CD4-positive, alpha-beta memory T cell (primary cell): ENCODE measurements around the gene BAG3. TPM values are rescaled to one million over a fixed set of nuclear protein-coding genes. Genes with fewer than 3 reads are reported as not detected.
"Not testable (repeated sequence)": the region's sequence is repeated elsewhere in the genome, so short reads cannot be mapped to it uniquely, and the experiment has no call there.

Experiments
- CTCF ChIA-PET: fragments of 350-600 bp; sonication (Branson Sonifier 250); formaldehyde crosslinking; loops from one replicate; lab custom pipeline; 2021; ENCODE audit warnings: inconsistent platforms; ENCODE audit not compliant: partially characterized antibody; lab: Charles Lee
- POLR2A ChIA-PET: fragments of 350-600 bp; sonication (Branson Sonifier 250); formaldehyde crosslinking; loops from one replicate; lab custom pipeline; 2021; ENCODE audit not compliant: partially characterized antibody; lab: Charles Lee
- DNase-seq, 5 donors: peaks; one replicate each; pipeline versions ENCODE4 v3.0.0 to v3.0.0-alpha.2; 2020 to 2022; ENCODE audit warnings: mixed read lengths in 1 of 5
- H3K27ac ChIP-seq: one replicate; pipeline ENCODE4 v1.7.0; 2013; ENCODE audit warnings: low read depth, low read length
- H3K27me3 ChIP-seq: 2 replicates; pipeline ENCODE4 v1.7.0; 2013; ENCODE audit warnings: mild to moderate bottlenecking, low read length, moderate library complexity; ENCODE audit not compliant: insufficient read depth
- H3K36me3 ChIP-seq: 2 replicates; pipeline ENCODE4 v1.7.0; 2013; ENCODE audit warnings: mild to moderate bottlenecking, low read length, moderate library complexity; ENCODE audit not compliant: insufficient read depth
- H3K4me1 ChIP-seq: 2 replicates; pipeline ENCODE4 v1.7.0; 2013; ENCODE audit warnings: mild to moderate bottlenecking, low read length, moderate library complexity; ENCODE audit not compliant: insufficient read depth
- H3K4me3 ChIP-seq, 2 donors: one replicate each; pipeline ENCODE4 v1.7.0; 2013; ENCODE audit warnings: low read length in 2 of 2, mild to moderate bottlenecking in 1 of 2
- H3K9me3 ChIP-seq, 2 donors: one replicate each; pipeline ENCODE4 v1.7.0; 2013; ENCODE audit warnings: low read length in 2 of 2, control low read depth in 1 of 2; ENCODE audit not compliant: control insufficient read depth in 1 of 2
- H3K27ac Mint-ChIP-seq, 7 donors: one replicate each; pipeline ENCODE4 v1.8.0; 2020 to 2021; ENCODE audit warnings: mixed read lengths in 7 of 7, mild to moderate bottlenecking in 6 of 7, inconsistent platforms in 3 of 7, moderate library complexity in 3 of 7
- H3K27me3 Mint-ChIP-seq, 2 donors: one replicate each; pipeline ENCODE4 v1.8.0; 2020 to 2021; ENCODE audit warnings: mixed read lengths in 2 of 2
- H3K36me3 Mint-ChIP-seq, 2 donors: one replicate each; pipeline ENCODE4 v1.8.0; 2020 to 2021; ENCODE audit warnings: mixed read lengths in 2 of 2, inconsistent platforms in 1 of 2, mild to moderate bottlenecking in 1 of 2
- H3K4me1 Mint-ChIP-seq, 4 donors: one replicate each; pipeline ENCODE4 v1.8.0; 2020 to 2021; ENCODE audit warnings: mixed read lengths in 4 of 4, mild to moderate bottlenecking in 1 of 4
- H3K4me3 Mint-ChIP-seq, 8 donors: one replicate each; pipeline ENCODE4 v1.8.0; 2020 to 2021; ENCODE audit warnings: mixed read lengths in 8 of 8, mild to moderate bottlenecking in 7 of 8, moderate library complexity in 6 of 8, inconsistent platforms in 3 of 8
- H3K9me3 Mint-ChIP-seq, 8 donors: one replicate each; pipeline ENCODE4 v1.8.0; 2020 to 2021; ENCODE audit warnings: mixed read lengths in 8 of 8, mild to moderate bottlenecking in 5 of 8, inconsistent platforms in 3 of 8, moderate library complexity in 1 of 8
- intact Hi-C: fragments of 100-400 bp; cut with micrococcal nuclease; formaldehyde crosslinking; loops from one replicate; pipeline ENCODE4 v1.15.1; 2023
- polyA plus RNA-seq, 2 donors: library from polyadenylated mRNA; unstranded; fragments of 300-500 nt; fragmentation: Illumina TruSeq; gene quantifications; one replicate each; pipeline ENCODE4 v1.2.3, GENCODE V29; 2021
- total RNA-seq, 2 experiments: library from RNA; stranded (reverse); gene quantifications; one replicate each; pipeline ENCODE4 v1.2.3, GENCODE V29; 2021

Gene BAG3
- total and polyA plus RNA-seq, 4 experiments from 2014 or later: 8.5 to 27.3 (median 21.2) TPM

DNA sequence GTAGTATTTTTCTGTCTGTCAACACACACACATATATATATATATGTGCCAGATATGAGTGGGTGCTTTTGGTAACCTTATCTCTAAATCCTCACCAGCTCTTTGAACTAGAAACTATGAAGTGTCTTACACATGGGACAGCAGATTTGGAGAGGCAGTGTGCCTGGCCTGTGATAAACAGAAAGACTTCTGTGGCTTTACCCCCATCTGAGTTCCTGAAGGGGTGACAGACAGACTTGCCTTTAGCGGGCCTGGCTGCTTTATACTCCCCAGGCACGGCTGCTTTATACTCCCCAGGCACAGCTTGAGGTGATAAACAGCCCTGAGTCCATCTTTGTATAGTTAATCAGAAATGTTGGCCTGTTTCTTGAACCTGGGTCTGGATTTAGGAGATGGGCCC lies 5.6 kb downstream of the BAG3 start:
- POLR2A ChIA-PET: interaction anchor here (1.5 kb wide), 1 partner anchor 114 kb away, joined by 3 read pairs; the partner anchor contains the start of gene RGS10

DNA sequence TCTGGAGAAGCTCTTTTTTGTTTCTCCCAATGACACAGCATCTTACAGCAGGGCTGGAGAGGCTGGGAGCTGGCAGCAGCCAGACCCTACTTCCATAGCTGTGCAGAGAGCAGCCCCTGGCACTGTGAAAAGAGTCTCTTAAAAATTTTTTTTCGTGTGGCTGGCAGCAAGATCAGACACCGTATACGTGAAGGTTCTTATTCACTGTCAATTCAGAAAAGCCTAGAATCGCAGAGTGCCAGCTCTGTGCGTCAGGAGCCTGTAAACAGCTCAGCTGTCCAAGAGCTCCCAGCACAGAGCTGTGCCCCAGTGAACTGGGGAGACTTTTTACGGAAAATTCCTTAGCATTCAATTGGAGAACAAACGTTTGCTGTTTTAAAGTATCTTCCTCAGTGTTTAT lies 6.5 kb downstream of the BAG3 start:
- no peaks in the 10 kb centered on the region for H3K27me3 ChIP-seq
- H3K4me3 ChIP-seq: no peak overlapping the region
- Mint-ChIP-seq H3K4me3 (no peak overlapping the region), H3K4me1 (peaks cover 44 to 85% (median 62%) of the 10 kb centered on the region in 4 donors), H3K36me3 (peaks cover 8 to 22% of the 10 kb centered on the region in 2 donors), H3K27me3 (no peaks in the 10 kb centered on the region), H3K27ac (peak overlapping the region in 1 of 7 donors; percentile 41), H3K9me3 (no peaks in the 10 kb centered on the region)
- POLR2A ChIA-PET: interaction anchor here (1.5 kb wide), 1 partner anchor 115 kb away, joined by 3 read pairs; the partner anchor contains the start of gene RGS10
- H3K4me1 ChIP-seq: peaks cover 71% of the 10 kb centered on the region
- DNase-seq: no peak
- H3K9me3 ChIP-seq: no peaks in the 10 kb centered on the region
- CTCF ChIA-PET: interaction anchor here (0.7 kb wide), 1 partner anchor 55 kb away, joined by 3 read pairs; no protein-coding TSS in a partner anchor
- intact Hi-C loops: no loop called here
- H3K36me3 ChIP-seq: peaks cover 13% of the 10 kb centered on the region
- H3K27ac ChIP-seq: no peak overlapping the region

More for the DNA sequence above, 5.6 kb downstream of the BAG3 start:
- intact Hi-C loops: no loop called here
- no peaks in the 10 kb centered on the region for H3K9me3 ChIP-seq
- H3K4me3 ChIP-seq: no peak overlapping the region
- peaks cover 7 to 25% of the 10 kb centered on the region in 2 donors for H3K36me3 Mint-ChIP-seq
- no peaks in the 10 kb centered on the region for H3K27me3 Mint-ChIP-seq
- H3K4me3 Mint-ChIP-seq: peak overlapping the region in 3 of 8 donors; percentile 83 to 93 (median 93)
- no peaks in the 10 kb centered on the region for H3K27me3 ChIP-seq
- H3K4me1 Mint-ChIP-seq: peaks cover 43 to 79% (median 59%) of the 10 kb centered on the region in 4 donors
- CTCF ChIA-PET: interaction anchor here (0.7 to 1.1 kb wide), 2 partner anchors 30 to 203 kb away, joined by 3 read pairs; no protein-coding TSS in a partner anchor
- DNase-seq: no peak
- H3K4me1 ChIP-seq: peaks cover 74% of the 10 kb centered on the region
- H3K27ac ChIP-seq: peak overlapping the region; percentile 58
- H3K9me3 Mint-ChIP-seq: no peaks in the 10 kb centered on the region
- H3K27ac Mint-ChIP-seq: peak overlapping the region; percentile 82 to 97 (median 94)
- peaks cover 13% of the 10 kb centered on the region for H3K36me3 ChIP-seq

DNA sequence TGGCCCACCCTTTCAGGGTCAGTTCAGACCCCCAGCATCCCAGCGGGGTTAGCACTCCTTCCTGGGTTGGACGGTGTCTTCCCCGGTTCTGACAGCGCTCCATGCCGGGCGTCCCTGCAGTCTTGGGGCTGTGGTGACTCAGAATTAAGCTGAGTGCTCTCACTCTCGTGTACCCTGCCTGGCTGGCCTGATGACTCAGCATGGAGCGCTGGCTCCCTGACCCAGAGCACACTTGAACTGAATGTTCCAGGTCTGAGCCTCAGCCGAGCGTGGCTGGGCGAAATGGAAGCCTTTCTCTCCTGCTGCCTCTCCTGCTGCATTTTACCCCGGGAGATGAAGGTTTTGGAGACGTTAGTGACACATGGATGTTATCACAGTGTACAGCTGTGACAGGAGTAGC lies 7.1 kb downstream of the BAG3 start:
- CTCF ChIA-PET: no interaction called here
- no peaks in the 10 kb centered on the region for H3K9me3 ChIP-seq
- H3K27me3 Mint-ChIP-seq: no peaks in the 10 kb centered on the region
- POLR2A ChIA-PET: no interaction called here
- H3K4me1 ChIP-seq: peaks cover 70% of the 10 kb centered on the region
- peaks cover 41 to 85% (median 62%) of the 10 kb centered on the region in 4 donors for H3K4me1 Mint-ChIP-seq
- DNase-seq: no peak
- H3K4me3 ChIP-seq: no peak overlapping the region
- peaks cover 8 to 22% of the 10 kb centered on the region in 2 donors for H3K36me3 Mint-ChIP-seq
- intact Hi-C loops: no loop called here
- peaks cover 13% of the 10 kb centered on the region for H3K36me3 ChIP-seq
- H3K4me3 Mint-ChIP-seq: no peak overlapping the region
- no peak overlapping the region for H3K27ac ChIP-seq
- H3K9me3 Mint-ChIP-seq: no peaks in the 10 kb centered on the region
- H3K27me3 ChIP-seq: no peaks in the 10 kb centered on the region
- peak overlapping the region in 3 of 7 donors; percentile 10 to 77 (median 53) for H3K27ac Mint-ChIP-seq

DNA sequence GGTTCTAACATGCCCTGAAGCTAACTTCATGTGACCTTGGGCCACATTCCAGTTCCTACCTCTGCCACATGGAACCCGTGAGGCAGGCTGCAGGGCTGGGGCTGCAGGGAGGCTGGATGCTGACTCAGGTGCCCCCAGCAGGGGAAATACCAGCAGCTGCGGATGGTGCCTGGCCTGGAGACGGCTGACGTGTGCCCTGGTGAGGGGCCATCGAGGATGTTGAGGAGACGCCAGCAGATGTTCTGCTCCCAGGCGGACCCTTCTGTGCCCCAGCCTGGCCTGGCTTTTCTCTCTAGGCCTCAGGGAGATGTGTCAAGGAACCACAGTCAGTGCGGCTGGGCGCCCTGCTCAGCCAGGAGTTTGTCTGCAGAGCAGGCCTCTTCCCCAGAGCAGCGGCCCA lies 8.8 kb downstream of the BAG3 start:
- intact Hi-C loops: no loop called here
- CTCF ChIA-PET: no interaction called here
- POLR2A ChIA-PET: interaction anchor here (1.1 kb wide), 1 partner anchor 13 kb away, joined by 3 read pairs; no protein-coding TSS in a partner anchor

GRCh38 chr10:119662076-119662605 lies 11.0 kb downstream of the BAG3 start:
- intact Hi-C loops, H3K27ac ChIP-seq, H3K36me3 ChIP-seq, DNase-seq, H3K27me3 Mint-ChIP-seq, H3K4me3 ChIP-seq, H3K27me3 ChIP-seq, H3K9me3 Mint-ChIP-seq, H3K9me3 ChIP-seq: not testable (repeated sequence)
- H3K4me1 Mint-ChIP-seq: peaks cover 33 to 85% (median 49%) of the 10 kb centered on the region in 4 donors
- H3K4me1 ChIP-seq: peaks cover 57% of the 10 kb centered on the region
- H3K27ac Mint-ChIP-seq: peak overlapping the region; percentile 68 to 98 (median 94)
- H3K36me3 Mint-ChIP-seq: peaks cover 8 to 12% of the 10 kb centered on the region in 2 donors
- ChIA-PET CTCF (interaction anchor here (0.6 to 1.8 kb wide), 3 partner anchors 57 to 198 kb away, joined by 3 to 6 read pairs (median 4); partner anchors contain the start of gene RGS10), POLR2A (interaction anchor here (0.6 to 3.2 kb wide), 4 partner anchors 9 to 184 kb away, joined by 3 to 84 read pairs (median 4); partner anchors contain the start of genes BAG3, INPP5F and RGS10)
- peak overlapping the region in 5 of 8 donors; percentile 36 to 59 (median 43) for H3K4me3 Mint-ChIP-seq

More for the DNA sequence above, 8.8 kb downstream of the BAG3 start:
- H3K36me3 Mint-ChIP-seq: peaks cover 8 to 23% of the 10 kb centered on the region in 2 donors
- Histone ChIP-seq H3K4me1 (peaks cover 69% of the 10 kb centered on the region), H3K9me3 (no peaks in the 10 kb centered on the region), H3K4me3 (no peak overlapping the region), H3K36me3 (peaks cover 13% of the 10 kb centered on the region), H3K27ac (no peak overlapping the region), H3K27me3 (no peaks in the 10 kb centered on the region)
- no peaks in the 10 kb centered on the region for H3K9me3 Mint-ChIP-seq
- no peaks in the 10 kb centered on the region for H3K27me3 Mint-ChIP-seq
- peaks cover 39 to 85% (median 61%) of the 10 kb centered on the region in 4 donors for H3K4me1 Mint-ChIP-seq
- peak overlapping the region in 2 of 7 donors; percentile 22 to 29 for H3K27ac Mint-ChIP-seq
- no peak for DNase-seq
- no peak overlapping the region for H3K4me3 Mint-ChIP-seq

- peak overlapping the region; percentile 90 to 98 (median 94) for H3K27ac Mint-ChIP-seq
- peak overlapping the region; percentile 75 to 91 (median 84) for H3K4me3 Mint-ChIP-seq
- no peaks in the 10 kb centered on the region for H3K27me3 Mint-ChIP-seq
- CTCF ChIA-PET: interaction anchor here (0.7 to 2.3 kb wide), 10 partner anchors 11 to 196 kb away, joined by 3 to 16 read pairs (median 4); no protein-coding TSS in a partner anchor
- intact Hi-C loops: loop anchor here (1.0 kb wide), 1 partner anchor 9 kb away; no protein-coding TSS in a partner anchor
- peaks cover 39% of the 10 kb centered on the region for H3K4me1 ChIP-seq
- H3K9me3 ChIP-seq: no peaks in the 10 kb centered on the region
- H3K4me3 ChIP-seq: peak overlapping the region; percentile 31 to 48
- peaks cover 33 to 90% (median 48%) of the 10 kb centered on the region in 4 donors for H3K4me1 Mint-ChIP-seq
- POLR2A ChIA-PET: interaction anchor here (0.5 to 3.2 kb wide), 15 partner anchors 11 to 458 kb away, joined by 3 to 84 read pairs (median 5); partner anchors contain the start of genes BAG3, INPP5F, MCMBP and RGS10
- no peaks in the 10 kb centered on the region for H3K27me3 ChIP-seq
- no peaks in the 10 kb centered on the region for H3K9me3 Mint-ChIP-seq
- peak overlapping the region; percentile 64 for H3K27ac ChIP-seq
- H3K36me3 ChIP-seq: no peaks in the 10 kb centered on the region
- DNase-seq: peak; percentile 65 to 78 (median 70)
- peaks cover 9 to 17% of the 10 kb centered on the region in 2 donors for H3K36me3 Mint-ChIP-seq
These were observed 12.9 kb downstream of the BAG3 start for GRCh38 chr10:119663866-119664698.
